Panc1 (cell line): ENCODE results near the gene FAM20B. TPM values are rescaled to one million over a fixed set of nuclear protein-coding genes. Genes with fewer than 3 reads are reported as not detected.

Experiments used
- ATAC-seq: fragments of 200-7000 bp; cut with Tn5 transposase; 2 replicates; pipeline ENCODE4 v1.9.1; 2020; ENCODE audit warnings: mild to moderate bottlenecking, moderate library complexity
- BruUV-seq: library from RNA; stranded (reverse); fragments of 400-500 nt; replicated peaks from 2 replicates; lab custom pipeline; 2021; lab: Mats Ljungman, UMichigan
- CTCF ChIA-PET: fragments of 300-600 bp; sonication (Branson Sonifier 250); formaldehyde crosslinking; loops from one replicate; lab custom pipeline; 2022; ENCODE audit warnings: antibody characterized with exemption; lab: Charles Lee
- POLR2A ChIA-PET: fragments of 300-600 bp; sonication (Branson Sonifier 250); formaldehyde crosslinking; loops from one replicate; lab custom pipeline; 2022; ENCODE audit warnings: antibody characterized with exemption; lab: Charles Lee
- DNase-seq: peaks from one replicate; pipeline ENCODE4 v3.0.0-alpha.2; 2010; ENCODE audit warnings: low read depth, low spot score
- H3K27ac ChIP-seq: 2 replicates; pipeline ENCODE4 v1.5.1; 2011; ENCODE audit warnings: mild to moderate bottlenecking, low read length, inconsistent platforms
- H3K27me3 ChIP-seq: fragments of 200-500 bp; sonication (Bioruptor generic); 2 replicates; pipeline ENCODE4 v1.6.0; 2014; ENCODE audit warnings: low read length, inconsistent platforms; ENCODE audit not compliant: control insufficient read depth, insufficient read depth
- H3K36me3 ChIP-seq: fragments of 200-500 bp; sonication (Bioruptor generic); 2 replicates; pipeline ENCODE4 v1.5.1; 2014; ENCODE audit warnings: inconsistent platforms, mild to moderate bottlenecking, low read length, moderate library complexity; ENCODE audit not compliant: control insufficient read depth, insufficient read depth
- H3K4me1 ChIP-seq: 2 replicates; pipeline ENCODE4 v1.5.1; 2011; ENCODE audit warnings: inconsistent platforms, mild to moderate bottlenecking, low read length, moderate library complexity; ENCODE audit not compliant: control insufficient read depth, insufficient read depth
- H3K4me3 ChIP-seq, 2 experiments: 2 replicates each; pipeline ENCODE4 v1.5.1; 2011 to 2012; ENCODE audit warnings: low read depth in 2 of 2, low read length in 2 of 2, mild to moderate bottlenecking in 2 of 2, inconsistent platforms in 1 of 2, moderate library complexity in 1 of 2
- H3K9me3 ChIP-seq: fragments of 200-500 bp; sonication (Bioruptor generic); 2 replicates; pipeline ENCODE4 v1.5.1; 2014; ENCODE audit warnings: low read depth, mild to moderate bottlenecking, inconsistent platforms, low read length, moderate library complexity; ENCODE audit not compliant: control insufficient read depth, insufficient read depth
- POLR2AphosphoS5 ChIP-seq: IDR thresholded peaks from 2 replicates; pipeline ENCODE4 v1.6.1; 2012; ENCODE audit warnings: mild to moderate bottlenecking, low read depth, low read length, moderate library complexity
- SIN3A ChIP-seq: IDR thresholded peaks from 2 replicates; pipeline ENCODE4 v1.6.1; 2012; ENCODE audit warnings: low read depth, mild to moderate bottlenecking, low read length, moderate library complexity, borderline replicate concordance; ENCODE audit not compliant: insufficient read depth
- TCF7L2 ChIP-seq: IDR thresholded peaks from 2 replicates; pipeline ENCODE4 v1.6.1; 2011; ENCODE audit warnings: mild to moderate bottlenecking, low read depth, low read length, inconsistent platforms
- in situ Hi-C: cut with HindIII; loops from 2 replicates; pipeline ENCODE4 v1.10.0; 2016; ENCODE audit warnings: low sequenced_read_pairs, low pct_unique_long_range_greater_than_20kb
- intact Hi-C: fragments of 100-400 bp; cut with micrococcal nuclease; formaldehyde crosslinking; loops from one replicate; pipeline ENCODE4 v1.10.0; 2022; ENCODE audit not compliant: unreplicated experiment
- total RNA-seq: library from RNA; stranded (reverse); gene quantifications from one replicate; pipeline ENCODE4 v1.2.1, GENCODE V29; 2021; ENCODE audit not compliant: unreplicated experiment
- TF ChIP-seq, protein P1 (sequence below): fragments of 450-650 bp; IDR thresholded peaks from 2 replicates; pipeline ENCODE4 v1.5.1; 2017; ENCODE audit warnings: mild to moderate bottlenecking
- TF ChIP-seq, protein P2 (sequence below), 2 experiments: IDR thresholded peaks; 2 replicates each; pipeline ENCODE4 v1.6.1; 2011 to 2012; ENCODE audit warnings: low read depth in 2 of 2, control low read depth in 1 of 2, low read length in 1 of 2, mild to moderate bottlenecking in 1 of 2, moderate library complexity in 1 of 2; ENCODE audit not compliant: insufficient read depth in 1 of 2

The FAM20B gene
- total RNA-seq, 1 experiment from 2014 or later: 49.9 TPM

DNA sequence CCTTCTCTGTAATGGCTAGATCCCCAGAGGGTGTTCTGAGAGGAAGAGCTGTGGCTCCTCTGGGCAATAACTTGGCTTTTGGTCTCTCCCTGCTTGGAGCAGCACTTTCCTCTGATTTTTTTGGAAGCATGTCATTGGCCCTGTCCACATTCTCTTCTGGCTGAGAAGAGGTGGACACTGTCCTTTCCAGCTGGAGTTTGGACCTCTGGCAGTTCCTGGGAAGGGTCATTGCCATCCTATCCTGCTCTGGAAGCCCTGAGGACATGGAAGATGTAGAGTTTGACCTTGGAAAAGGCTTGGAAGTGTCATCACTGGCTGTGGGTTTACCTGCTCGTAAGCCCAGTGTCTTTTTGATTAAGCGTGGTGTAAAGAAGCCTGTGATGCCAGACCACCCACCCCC is 83.0 kb downstream of the FAM20B start:
- H3K27ac ChIP-seq: no peak overlapping the region
- intact Hi-C loops: no loop called here
- no peak for DNase-seq
- H3K36me3 ChIP-seq: peaks cover 10% of the 10 kb centered on the region; the same call in 1 of the 2 replicates
- ATAC-seq: no peak
- no peaks in the 10 kb centered on the region for H3K4me1 ChIP-seq
- in situ Hi-C loops: no loop called here
- ChIA-PET CTCF (no interaction called here), POLR2A (no interaction called here)
- no TSS peak for BruUV-seq
- TF ChIP-seq SIN3A (no peak), TCF7L2 (no peak), POLR2AphosphoS5 (no peak)
- TF ChIP-seq, protein P1, sequence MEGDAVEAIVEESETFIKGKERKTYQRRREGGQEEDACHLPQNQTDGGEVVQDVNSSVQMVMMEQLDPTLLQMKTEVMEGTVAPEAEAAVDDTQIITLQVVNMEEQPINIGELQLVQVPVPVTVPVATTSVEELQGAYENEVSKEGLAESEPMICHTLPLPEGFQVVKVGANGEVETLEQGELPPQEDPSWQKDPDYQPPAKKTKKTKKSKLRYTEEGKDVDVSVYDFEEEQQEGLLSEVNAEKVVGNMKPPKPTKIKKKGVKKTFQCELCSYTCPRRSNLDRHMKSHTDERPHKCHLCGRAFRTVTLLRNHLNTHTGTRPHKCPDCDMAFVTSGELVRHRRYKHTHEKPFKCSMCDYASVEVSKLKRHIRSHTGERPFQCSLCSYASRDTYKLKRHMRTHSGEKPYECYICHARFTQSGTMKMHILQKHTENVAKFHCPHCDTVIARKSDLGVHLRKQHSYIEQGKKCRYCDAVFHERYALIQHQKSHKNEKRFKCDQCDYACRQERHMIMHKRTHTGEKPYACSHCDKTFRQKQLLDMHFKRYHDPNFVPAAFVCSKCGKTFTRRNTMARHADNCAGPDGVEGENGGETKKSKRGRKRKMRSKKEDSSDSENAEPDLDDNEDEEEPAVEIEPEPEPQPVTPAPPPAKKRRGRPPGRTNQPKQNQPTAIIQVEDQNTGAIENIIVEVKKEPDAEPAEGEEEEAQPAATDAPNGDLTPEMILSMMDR: no peak
- TF ChIP-seq, protein P2, sequence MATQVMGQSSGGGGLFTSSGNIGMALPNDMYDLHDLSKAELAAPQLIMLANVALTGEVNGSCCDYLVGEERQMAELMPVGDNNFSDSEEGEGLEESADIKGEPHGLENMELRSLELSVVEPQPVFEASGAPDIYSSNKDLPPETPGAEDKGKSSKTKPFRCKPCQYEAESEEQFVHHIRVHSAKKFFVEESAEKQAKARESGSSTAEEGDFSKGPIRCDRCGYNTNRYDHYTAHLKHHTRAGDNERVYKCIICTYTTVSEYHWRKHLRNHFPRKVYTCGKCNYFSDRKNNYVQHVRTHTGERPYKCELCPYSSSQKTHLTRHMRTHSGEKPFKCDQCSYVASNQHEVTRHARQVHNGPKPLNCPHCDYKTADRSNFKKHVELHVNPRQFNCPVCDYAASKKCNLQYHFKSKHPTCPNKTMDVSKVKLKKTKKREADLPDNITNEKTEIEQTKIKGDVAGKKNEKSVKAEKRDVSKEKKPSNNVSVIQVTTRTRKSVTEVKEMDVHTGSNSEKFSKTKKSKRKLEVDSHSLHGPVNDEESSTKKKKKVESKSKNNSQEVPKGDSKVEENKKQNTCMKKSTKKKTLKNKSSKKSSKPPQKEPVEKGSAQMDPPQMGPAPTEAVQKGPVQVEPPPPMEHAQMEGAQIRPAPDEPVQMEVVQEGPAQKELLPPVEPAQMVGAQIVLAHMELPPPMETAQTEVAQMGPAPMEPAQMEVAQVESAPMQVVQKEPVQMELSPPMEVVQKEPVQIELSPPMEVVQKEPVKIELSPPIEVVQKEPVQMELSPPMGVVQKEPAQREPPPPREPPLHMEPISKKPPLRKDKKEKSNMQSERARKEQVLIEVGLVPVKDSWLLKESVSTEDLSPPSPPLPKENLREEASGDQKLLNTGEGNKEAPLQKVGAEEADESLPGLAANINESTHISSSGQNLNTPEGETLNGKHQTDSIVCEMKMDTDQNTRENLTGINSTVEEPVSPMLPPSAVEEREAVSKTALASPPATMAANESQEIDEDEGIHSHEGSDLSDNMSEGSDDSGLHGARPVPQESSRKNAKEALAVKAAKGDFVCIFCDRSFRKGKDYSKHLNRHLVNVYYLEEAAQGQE (IDR thresholded peaks at IDR 0.05; ENCODE audit: insufficient read depth in 1 of 2, low read depth in 2 of 2, low read length in 1 of 2): no peak
- no peaks in the 10 kb centered on the region for H3K9me3 ChIP-seq
- H3K27me3 ChIP-seq: no peaks in the 10 kb centered on the region
- no peak overlapping the region for H3K4me3 ChIP-seq

DNA sequence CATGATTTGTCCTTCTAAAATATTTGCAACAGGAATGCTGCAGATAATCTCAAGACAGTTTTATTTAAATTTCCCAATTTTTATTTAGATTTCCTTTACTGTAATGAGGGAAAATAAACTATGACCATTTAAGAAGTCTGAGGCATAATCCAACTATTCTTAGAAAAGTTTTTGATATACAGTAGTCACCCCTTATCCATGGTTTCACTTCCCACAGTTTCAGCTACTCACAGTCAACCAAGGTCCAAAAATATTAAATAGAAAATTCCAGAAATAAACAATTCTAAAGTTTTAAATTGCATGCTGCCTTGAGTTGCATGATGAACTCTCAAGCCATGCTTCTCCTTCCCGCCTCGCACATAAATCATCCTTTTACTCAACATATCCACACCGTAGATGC is 89.5 kb downstream of the FAM20B start:
- no peaks in the 10 kb centered on the region for H3K9me3 ChIP-seq
- no peak overlapping the region for H3K4me3 ChIP-seq
- intact Hi-C loops (no loop called here), in situ Hi-C loops (no loop called here)
- no peaks in the 10 kb centered on the region for H3K4me1 ChIP-seq
- POLR2A ChIA-PET: no interaction called here
- H3K36me3 ChIP-seq: peaks cover 14% of the 10 kb centered on the region; the same call in 1 of the 2 replicates
- no peaks in the 10 kb centered on the region for H3K27me3 ChIP-seq
- BruUV-seq: no TSS peak
- no peak for DNase-seq
- CTCF ChIA-PET: no interaction called here
- H3K27ac ChIP-seq: no peak overlapping the region
- no peak for TF ChIP-seq TCF7L2
- TF ChIP-seq, protein P1: no peak
- no peak for TF ChIP-seq POLR2AphosphoS5
- TF ChIP-seq SIN3A: no peak
- TF ChIP-seq, protein P2 (IDR thresholded peaks at IDR 0.05; ENCODE audit: insufficient read depth in 1 of 2, low read depth in 2 of 2, low read length in 1 of 2): no peak
- ATAC-seq: no peak
